ENCODE results near the gene RAET1L.

GRCh38 chr6:150046943-150047342 lies 21.6 kb upstream of the RAET1L start:
- TF ChIP-seq EP300 (IDR thresholded peaks at IDR 0.05; ENCODE audit: low read depth) (no peak), CTCF (IDR thresholded peaks at IDR 0.05) (no peak), POLR2A (IDR thresholded peaks at IDR 0.05) (no peak)
